HUES6 (cell line): ENCODE measurements around the gene GBX1.

ENCODE experiments used
- H3K27ac ChIP-seq: 2 replicates; pipeline ENCODE4 v1.7.0; 2013; ENCODE audit warnings: low read depth, mild to moderate bottlenecking, low read length, inconsistent platforms
- H3K27me3 ChIP-seq: 2 replicates; pipeline ENCODE4 v1.6.1; 2013; ENCODE audit warnings: low read length; ENCODE audit not compliant: control insufficient read depth, insufficient read depth
- H3K36me3 ChIP-seq: 2 replicates; pipeline ENCODE4 v1.6.1; 2013; ENCODE audit warnings: low read length; ENCODE audit not compliant: control insufficient read depth, insufficient read depth
- H3K4me1 ChIP-seq: 2 replicates; pipeline ENCODE4 v1.6.1; 2013; ENCODE audit warnings: low read length; ENCODE audit not compliant: control insufficient read depth, insufficient read depth
- H3K4me3 ChIP-seq: 2 replicates; pipeline ENCODE4 v1.5.1; 2013; ENCODE audit warnings: low read depth, low read length
- H3K9ac ChIP-seq: one replicate; pipeline ENCODE4 v1.6.1; 2013; ENCODE audit warnings: mild to moderate bottlenecking, low read length
- H3K9me3 ChIP-seq: 2 replicates; pipeline ENCODE4 v1.6.1; 2013; ENCODE audit warnings: low read depth, low read length; ENCODE audit not compliant: control insufficient read depth, insufficient read depth

GBX1 gene

GRCh38 chr7:151117565-151117964 lies 49.9 kb downstream of the GBX1 start:
- Histone ChIP-seq H3K9ac (no peak overlapping the region), H3K4me1 (peaks cover 24% of the 10 kb centered on the region), H3K27me3 (peaks cover 12% of the 10 kb centered on the region; the same call in 1 of the 2 replicates), H3K9me3 (no peaks in the 10 kb centered on the region), H3K36me3 (peaks cover 48% of the 10 kb centered on the region), H3K27ac (no peak overlapping the region), H3K4me3 (no peak overlapping the region)

- H3K9ac ChIP-seq, result no peak overlapping the region
Observed at GRCh38 chr7:151116603-151117440, 50.7 kb downstream of the GBX1 start.

GRCh38 chr7:151115836-151116418 lies 51.6 kb downstream of the GBX1 start:
- Histone ChIP-seq H3K27me3 (peaks cover 12% of the 10 kb centered on the region; the same call in 1 of the 2 replicates), H3K9ac (peak overlapping the region; percentile 61), H3K9me3 (no peaks in the 10 kb centered on the region), H3K4me1 (peaks cover 26% of the 10 kb centered on the region), H3K4me3 (peak overlapping the region; percentile 38), H3K36me3 (peaks cover 38% of the 10 kb centered on the region), H3K27ac (no peak overlapping the region)

More at GRCh38 chr7:151116603-151117440, 50.7 kb downstream of the GBX1 start:
- Histone ChIP-seq H3K27ac (no peak overlapping the region), H3K4me3 (no peak overlapping the region), H3K36me3 (peaks cover 47% of the 10 kb centered on the region), H3K9me3 (no peaks in the 10 kb centered on the region), H3K4me1 (peaks cover 24% of the 10 kb centered on the region), H3K27me3 (peaks cover 12% of the 10 kb centered on the region; the same call in 1 of the 2 replicates)

- peaks cover 26% of the 10 kb centered on the region for H3K4me1 ChIP-seq
- peak overlapping the region; percentile 61 for H3K9ac ChIP-seq
- H3K4me3 ChIP-seq, result peak overlapping the region; percentile 38
- H3K36me3 ChIP-seq, result peaks cover 32% of the 10 kb centered on the region
- no peak overlapping the region for H3K27ac ChIP-seq
- H3K27me3 ChIP-seq, result peaks cover 12% of the 10 kb centered on the region; the same call in 1 of the 2 replicates
- no peaks in the 10 kb centered on the region for H3K9me3 ChIP-seq
Observed at GRCh38 chr7:151115121-151115835, 52.2 kb downstream of the GBX1 start.

GRCh38 chr7:151114151-151115090 lies 53.1 kb downstream of the GBX1 start:
- peaks cover 31% of the 10 kb centered on the region for H3K4me1 ChIP-seq
- no peak overlapping the region for H3K27ac ChIP-seq
- peaks cover 12% of the 10 kb centered on the region; the same call in 1 of the 2 replicates for H3K27me3 ChIP-seq
- H3K36me3 ChIP-seq, result peaks cover 24% of the 10 kb centered on the region
- no peaks in the 10 kb centered on the region for H3K9me3 ChIP-seq
- peak overlapping the region; percentile 68 for H3K9ac ChIP-seq
- H3K4me3 ChIP-seq, result peak overlapping the region; percentile 40

- Histone ChIP-seq H3K27me3 (peaks cover 12% of the 10 kb centered on the region; the same call in 1 of the 2 replicates), H3K9me3 (no peaks in the 10 kb centered on the region), H3K36me3 (peaks cover 15% of the 10 kb centered on the region), H3K27ac (no peak overlapping the region; the same call in 1 of the 2 replicates), H3K4me1 (peaks cover 39% of the 10 kb centered on the region), H3K4me3 (peak overlapping the region; percentile 40), H3K9ac (peak overlapping the region; percentile 68)
Observed at GRCh38 chr7:151113344-151114150, 53.9 kb downstream of the GBX1 start.

- Histone ChIP-seq H3K27me3 (peaks cover 11% of the 10 kb centered on the region; the same call in 1 of the 2 replicates), H3K27ac (no peak overlapping the region), H3K36me3 (no peaks in the 10 kb centered on the region), H3K4me3 (no peak overlapping the region), H3K4me1 (peaks cover 45% of the 10 kb centered on the region), H3K9ac (no peak overlapping the region), H3K9me3 (no peaks in the 10 kb centered on the region)
Observed at GRCh38 chr7:151110941-151111645, 56.4 kb downstream of the GBX1 start.

- peaks cover 39% of the 10 kb centered on the region for H3K4me1 ChIP-seq
- H3K4me3 ChIP-seq, result no peak overlapping the region
- no peaks in the 10 kb centered on the region for H3K9me3 ChIP-seq
- H3K9ac ChIP-seq, result no peak overlapping the region
- H3K27ac ChIP-seq, result no peak overlapping the region
- H3K36me3 ChIP-seq, result no peaks in the 10 kb centered on the region
- 0 out of 2 replicates have a peak, but pooled peaks cover 5% of the 10 kb centered on the region for H3K27me3 ChIP-seq
Observed at GRCh38 chr7:151110236-151110940, 57.1 kb downstream of the GBX1 start.
